ENCODE data around the gene FEM1B.

GRCh38 chr15:68339481-68339880 is 61.9 kb downstream of the FEM1B start:
- no peak for TF ChIP-seq POLR2A (IDR thresholded peaks at IDR 0.05; ENCODE audit: low read depth)
- no peak for TF ChIP-seq EP300 (IDR thresholded peaks at IDR 0.05)
- TF ChIP-seq, protein P1, sequence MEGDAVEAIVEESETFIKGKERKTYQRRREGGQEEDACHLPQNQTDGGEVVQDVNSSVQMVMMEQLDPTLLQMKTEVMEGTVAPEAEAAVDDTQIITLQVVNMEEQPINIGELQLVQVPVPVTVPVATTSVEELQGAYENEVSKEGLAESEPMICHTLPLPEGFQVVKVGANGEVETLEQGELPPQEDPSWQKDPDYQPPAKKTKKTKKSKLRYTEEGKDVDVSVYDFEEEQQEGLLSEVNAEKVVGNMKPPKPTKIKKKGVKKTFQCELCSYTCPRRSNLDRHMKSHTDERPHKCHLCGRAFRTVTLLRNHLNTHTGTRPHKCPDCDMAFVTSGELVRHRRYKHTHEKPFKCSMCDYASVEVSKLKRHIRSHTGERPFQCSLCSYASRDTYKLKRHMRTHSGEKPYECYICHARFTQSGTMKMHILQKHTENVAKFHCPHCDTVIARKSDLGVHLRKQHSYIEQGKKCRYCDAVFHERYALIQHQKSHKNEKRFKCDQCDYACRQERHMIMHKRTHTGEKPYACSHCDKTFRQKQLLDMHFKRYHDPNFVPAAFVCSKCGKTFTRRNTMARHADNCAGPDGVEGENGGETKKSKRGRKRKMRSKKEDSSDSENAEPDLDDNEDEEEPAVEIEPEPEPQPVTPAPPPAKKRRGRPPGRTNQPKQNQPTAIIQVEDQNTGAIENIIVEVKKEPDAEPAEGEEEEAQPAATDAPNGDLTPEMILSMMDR (IDR thresholded peaks at IDR 0.05) = no peak

All from esophagus muscularis mucosa (tissue), 4 donors.